Stromal cell of bone marrow (primary cell): Measurements from ENCODE around the gene ABCB9.
"Not testable (repeated sequence)": the region's sequence is repeated elsewhere in the genome, so short reads cannot be mapped to it uniquely, and the experiment has no call there.

Experiments used
- DNase-seq: peaks from one replicate; pipeline ENCODE4 v3.0.0-alpha.2; 2012; ENCODE audit warnings: low read depth

Gene ABCB9

DNA sequence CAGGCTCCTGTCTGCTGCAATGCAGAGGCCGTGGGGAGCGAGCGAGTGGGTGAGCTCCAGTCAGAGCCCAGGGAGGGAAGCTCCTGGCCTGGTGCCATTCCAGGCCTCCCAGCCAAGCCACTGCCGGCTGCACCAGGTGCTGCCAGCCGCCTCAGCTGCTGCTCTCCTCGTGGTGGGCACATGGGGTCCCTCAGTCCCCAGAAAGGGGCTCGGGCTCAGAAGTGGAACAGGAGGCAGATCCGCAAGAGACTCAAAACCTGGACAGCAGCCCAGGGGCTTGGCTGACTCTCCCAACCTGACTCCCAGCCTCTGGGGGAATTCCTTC lies 2.4 kb downstream of the ABCB9 start:
- no peak for DNase-seq

DNA sequence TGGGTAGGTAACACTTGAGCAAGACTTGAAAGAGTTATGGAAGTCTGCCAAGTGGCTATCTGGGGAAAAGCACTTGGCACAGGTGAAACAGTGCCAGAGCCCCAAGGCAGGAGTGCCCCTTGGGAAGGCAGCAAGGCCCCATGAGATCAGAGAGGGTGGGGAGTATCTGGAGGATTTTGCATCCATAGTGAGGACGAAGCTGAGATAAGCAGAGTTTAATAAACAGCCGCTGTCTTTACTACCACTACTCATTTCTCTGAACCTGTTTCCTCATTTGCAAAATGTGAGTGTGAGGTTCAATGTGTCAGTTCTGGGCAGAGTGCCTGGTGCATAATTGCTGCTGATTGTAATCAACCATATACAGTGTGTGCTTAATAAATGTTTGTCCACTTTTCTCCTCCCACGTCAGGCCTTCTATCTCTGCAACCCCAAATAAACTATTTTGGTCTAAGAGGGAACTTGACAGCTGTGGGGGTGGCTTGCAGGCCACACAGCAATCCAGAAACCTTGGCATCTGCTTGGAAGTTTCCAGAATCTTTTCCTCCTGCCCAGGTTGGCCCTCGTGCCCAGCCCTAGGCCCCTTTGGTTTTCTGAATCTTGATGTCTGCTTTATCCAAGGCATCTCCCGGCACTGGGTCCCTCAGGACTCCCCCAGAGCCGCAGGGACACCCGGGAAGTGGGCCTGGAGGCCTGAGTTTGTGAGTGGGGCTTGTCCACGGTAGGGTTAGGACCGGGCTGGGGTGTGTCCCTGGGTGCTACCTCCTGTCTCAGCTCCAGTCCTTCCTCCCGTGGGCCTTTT lies 4.5 kb downstream of the ABCB9 start:
- no peak for DNase-seq

DNA sequence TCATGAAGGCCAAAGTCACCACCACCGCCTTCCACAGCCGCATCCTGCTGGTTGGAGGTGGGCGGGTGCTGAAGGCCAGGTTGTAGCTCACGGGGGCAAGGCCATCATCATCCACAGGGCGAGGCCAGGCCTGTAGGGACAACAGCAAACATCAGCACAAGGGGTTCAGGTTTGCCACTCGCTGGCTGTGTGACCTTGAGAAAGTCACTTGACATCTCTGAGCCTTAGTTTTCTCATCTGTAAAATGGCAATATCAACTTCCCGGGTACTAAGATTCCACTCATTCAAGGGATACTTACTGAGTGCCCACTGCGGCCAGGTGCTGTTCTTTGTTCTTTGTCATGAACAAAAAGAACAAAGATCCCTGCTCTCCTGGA lies 6.1 kb downstream of the ABCB9 start:
- DNase-seq = no peak

DNA sequence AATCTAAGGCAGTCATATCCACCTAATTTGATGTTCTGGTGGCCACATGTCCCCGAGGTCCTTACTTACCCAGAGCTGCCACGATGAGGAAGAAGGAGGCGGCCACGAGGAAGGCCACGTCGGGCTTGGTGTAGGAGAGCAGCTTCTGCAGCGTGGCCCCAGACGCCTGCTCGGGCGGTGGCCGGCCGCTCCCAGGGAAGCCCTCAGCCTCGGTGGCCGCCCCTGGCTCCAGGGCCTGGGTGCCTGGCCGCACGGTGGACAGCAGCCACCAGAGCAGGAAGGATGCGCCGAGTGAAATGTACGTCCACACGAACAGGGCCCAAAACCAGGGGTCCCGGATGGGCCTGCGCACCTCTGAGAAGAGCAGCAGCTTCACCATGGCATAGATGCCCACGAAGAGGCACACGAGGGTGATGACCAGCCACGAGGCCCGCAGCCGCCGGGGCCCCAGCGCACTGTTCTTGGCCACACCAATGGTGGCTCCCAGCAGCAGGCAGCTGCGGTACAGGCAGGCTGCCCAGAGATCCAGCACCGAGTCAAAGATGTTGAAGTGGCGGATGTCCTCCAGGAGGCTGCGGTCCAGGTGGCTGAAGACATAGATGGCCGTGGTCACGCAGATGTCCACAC lies 6.6 kb downstream of the ABCB9 start:
- DNase-seq = no peak

DNA sequence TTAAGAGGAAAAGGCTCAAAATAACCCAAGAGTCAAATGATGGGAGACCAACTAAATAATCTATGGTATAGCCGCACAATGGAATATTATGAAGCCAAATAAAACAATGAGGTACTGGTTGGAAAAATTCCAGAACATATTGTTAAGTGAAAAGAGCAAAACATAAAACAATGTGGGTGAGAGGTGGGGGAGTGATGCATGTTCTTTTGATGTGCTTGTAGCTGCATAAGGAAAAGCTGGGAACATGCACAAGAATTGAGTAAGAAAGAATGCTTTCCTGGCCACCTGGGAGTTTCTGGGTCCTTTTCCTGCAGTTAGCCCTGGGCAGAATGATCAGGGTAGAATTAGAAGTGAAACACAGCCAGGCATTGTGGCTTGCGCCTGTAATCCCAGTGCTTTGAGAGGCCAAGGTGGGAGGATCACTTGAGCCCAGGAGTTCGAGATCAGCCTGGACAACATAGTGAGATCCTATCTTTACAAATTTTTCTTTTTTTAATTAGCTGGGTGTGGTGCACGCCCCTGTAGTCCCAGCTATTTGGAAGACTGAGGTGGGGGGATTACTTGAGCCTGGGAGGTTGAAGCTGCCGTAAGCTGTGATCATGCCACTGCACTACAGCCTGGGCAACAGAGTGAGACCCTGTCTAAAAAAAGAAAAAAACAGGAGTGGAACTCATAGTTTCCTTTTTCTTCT lies 7.9 kb downstream of the ABCB9 start:
- no peak for DNase-seq

DNA sequence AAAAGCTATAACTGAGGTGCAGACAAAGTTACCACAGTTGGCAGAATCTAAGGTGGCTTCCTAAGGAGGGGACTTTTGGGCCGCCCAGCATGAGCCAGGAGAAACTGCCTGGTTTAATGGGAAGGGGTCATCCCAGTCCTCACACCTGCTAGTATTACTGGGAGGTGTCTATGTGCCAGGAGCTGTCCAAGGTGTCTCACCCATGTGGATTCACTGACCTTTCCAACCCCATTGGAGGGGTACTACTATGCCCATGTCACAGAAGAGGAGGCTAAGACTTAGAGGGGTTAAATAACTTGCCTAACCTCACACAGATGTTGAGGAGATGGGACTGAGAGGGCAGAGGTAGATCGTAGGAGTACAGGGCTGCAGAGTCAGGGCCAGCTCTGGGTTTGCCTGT lies 10.2 kb downstream of the ABCB9 start:
- DNase-seq = no peak

DNA sequence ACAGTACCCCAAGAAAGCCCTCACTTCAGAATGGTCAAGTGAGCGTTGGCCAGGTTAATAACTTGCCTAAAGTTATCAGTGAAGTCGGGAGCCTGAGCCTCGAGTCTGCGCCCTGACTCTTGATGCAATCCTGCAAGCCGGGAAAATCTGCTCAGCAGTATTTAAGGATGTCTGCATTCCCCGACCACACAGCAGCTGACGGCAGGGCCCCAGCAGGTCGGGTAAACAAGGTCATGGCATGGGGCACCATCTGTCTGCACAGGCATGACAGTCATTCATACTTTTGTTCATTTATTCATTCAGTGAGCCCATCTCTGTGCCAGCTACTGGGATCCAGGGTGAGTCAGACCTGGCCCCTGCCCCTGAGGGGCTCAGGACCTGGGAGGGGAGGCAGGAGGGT lies 11.1 kb downstream of the ABCB9 start:
- no peak for DNase-seq

DNA sequence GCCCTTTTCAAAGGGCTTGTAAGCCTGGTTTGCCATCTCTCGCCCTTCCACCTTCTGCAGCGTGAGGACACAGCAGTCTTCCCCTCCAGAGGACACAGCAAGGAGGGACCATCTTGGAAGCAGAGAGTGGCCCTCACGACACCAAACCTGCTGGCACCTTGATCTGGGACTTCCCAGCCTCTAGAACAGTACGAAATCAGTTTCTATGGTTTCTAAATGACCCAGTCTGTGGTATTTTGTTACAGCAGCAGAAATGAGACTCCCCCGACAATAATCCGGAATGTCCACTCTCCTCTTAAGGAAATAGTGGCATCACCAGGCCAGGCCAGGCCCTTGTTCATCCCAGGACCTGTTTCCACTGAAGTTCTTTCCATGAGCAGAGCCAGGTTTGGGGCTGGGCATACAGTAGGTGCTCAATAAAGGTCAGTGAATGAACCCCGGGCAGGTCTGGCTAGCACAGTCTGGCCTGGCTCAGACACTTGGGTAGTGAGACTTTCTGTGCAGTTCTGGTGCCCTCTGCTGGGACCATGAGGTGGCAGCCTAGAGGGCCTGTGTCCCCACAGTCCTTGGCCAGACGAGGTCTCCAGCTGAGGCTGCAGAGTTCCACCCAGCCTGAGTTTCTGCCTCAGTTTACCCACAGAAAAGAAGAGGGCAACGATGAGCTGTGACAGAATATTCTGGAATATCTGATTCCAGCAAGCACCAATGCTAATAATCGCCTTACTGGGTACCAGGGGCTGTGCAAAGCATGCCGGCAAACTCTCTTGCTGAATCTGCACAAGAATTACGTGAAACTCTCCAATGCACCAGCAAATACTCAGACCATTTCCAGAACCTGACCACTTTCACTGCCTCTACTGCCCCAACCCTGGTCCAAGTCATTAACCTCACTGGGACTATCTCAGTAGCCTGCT lies 14.0 kb downstream of the ABCB9 start:
- peak; percentile 54 for DNase-seq

DNA sequence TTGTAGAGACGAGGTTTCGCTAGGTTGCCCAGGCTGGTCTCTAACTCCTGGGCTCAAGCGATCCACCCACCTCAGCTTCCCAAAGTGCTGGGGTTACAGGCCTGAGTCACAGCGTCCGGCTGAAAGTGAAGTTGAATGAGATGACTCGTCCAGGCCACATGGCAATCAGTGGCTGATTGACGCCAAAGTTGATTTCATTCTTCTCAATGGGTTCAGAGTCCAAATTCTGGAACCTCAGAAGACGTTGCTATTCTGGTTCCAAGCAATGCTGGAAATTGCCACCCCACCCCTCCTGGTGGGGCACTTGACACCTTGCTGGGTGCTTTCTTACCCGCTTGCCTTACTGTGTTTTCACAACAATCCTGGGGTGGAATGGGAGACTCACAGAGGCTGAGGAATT lies 14.9 kb downstream of the ABCB9 start:
- peak; percentile 63 for DNase-seq

DNA sequence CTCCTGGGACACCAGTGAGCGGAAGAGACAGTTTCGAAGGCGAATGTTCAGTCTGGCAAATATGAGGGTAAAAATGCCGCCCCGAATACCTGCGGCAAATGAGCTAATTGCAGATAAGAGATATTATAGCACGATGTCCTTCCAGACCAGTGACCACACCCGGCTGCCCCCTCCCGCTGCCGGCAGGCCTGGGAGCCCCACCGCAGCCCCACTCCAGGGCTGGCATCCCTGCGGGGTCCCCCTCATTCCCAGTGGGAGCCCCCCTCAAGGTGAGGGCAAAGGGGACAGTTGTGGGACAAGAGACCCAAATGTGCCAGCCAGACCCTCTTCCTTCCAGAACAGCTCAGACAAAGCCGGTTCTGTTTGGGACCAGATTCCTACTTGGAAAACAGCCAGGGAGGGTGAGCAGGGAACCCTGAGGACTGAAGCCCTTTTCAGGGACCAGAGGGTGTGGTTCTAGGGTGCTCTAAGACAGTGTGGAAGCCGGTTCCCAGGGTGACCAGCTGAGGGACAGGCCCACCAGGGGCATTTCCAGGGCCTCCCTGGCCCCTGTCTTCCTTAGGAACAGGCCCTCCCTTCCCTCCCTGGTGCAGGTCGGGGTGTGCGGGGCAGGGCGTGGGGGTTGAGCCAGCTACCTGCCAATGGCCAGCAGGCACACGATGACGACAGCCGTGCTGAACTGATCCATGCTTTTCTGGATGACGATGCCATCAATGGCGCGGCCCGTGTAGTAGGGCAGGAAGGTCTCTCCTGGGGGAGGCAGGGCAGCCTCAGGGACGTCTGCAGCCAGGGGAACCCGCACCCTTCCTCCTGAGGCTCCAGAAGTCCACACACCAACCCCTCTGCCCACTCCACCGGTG lies 16.2 kb downstream of the ABCB9 start:
- DNase-seq = no peak

DNA sequence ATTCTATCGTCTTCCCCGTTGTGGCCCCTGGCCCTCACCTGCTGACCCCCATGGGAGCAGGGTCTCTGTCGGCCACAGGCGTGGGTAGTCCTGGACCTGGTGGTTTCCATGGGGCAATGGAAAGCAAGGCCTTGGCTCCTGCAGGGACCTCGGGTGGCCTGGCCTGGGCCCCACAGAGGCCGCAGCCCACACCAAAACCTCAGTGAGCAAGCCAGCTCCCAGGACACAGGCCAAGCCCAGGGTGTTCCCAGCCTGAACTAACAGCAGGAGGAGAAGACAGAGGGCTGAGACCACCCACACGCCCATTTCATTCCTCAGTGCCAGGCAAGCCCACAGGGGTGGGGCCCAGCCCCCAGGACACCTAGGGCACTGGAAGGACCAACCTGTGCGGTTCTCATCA lies 16.9 kb downstream of the ABCB9 start:
- no peak for DNase-seq

DNA sequence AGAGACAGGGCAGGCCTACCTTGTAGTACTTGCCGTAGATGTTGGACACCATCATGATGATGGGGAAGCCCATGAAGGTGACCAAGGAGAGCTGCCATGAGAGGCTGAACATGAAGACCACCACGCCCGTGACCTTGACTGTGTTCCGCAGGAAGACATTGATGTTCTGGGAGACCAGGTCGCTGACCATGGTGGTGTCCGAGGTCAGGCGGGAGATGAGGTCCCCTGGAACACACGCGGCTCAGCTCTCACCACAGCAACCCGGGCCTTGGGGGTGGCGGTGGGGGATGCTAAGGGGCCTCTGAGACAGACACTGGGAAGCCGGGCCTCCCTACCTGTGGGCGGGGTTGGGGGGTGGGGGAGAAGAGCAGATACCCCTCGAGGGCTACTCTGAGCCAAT lies 17.7 kb downstream of the ABCB9 start:
- DNase-seq = no peak

DNA sequence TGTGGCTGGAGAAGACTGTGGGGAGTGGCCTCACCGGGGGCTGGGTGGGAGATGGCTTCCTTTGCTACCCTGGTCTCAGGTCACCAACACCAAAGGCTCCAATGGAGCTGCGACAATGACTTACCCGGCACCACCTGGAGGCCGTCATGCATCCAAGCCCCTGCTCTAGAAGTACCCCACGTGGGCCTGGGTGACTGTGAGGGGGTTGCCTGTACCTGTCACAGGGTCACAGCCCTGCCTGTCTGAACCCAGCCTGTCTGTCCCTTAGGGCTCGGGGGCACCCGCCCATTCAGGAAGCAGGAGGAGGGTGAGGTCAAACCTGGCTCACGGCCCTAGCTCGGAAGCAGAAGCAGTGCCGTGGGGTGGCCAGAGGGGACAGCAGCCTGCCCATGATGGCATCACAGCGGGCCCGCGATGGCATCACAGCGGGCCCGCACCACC lies 18.9 kb downstream of the ABCB9 start:
- DNase-seq = no peak

DNA sequence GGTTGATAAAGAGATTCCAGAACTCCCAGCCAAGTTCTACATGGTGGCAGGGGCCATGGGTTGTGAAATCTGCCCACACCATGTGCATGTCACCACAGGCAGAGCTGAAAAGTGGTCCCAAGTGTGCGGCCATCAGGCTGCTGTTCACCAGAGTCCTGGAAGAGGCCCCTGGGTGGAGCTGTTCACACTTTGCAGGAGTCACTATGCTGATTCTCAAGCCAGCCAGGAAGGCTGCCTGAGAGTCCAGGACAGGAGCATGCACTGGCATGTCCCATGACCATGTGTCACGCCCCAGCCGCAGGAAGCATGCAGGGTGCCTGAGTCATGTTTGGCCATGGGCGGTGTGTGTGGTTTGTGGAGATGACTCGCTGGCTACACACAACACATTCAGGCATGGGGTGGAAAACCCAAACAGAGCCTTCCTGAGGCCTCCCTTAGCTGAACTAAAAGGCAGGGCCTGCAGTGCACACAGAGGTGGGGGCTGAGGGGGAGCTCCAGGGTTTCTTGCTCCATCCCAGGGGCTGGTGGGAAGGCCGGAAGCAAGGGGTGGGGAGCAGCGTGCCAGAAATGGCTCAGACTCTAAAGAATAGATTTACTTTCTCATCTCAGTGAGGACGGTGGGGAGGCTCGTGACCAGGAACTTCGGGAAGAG lies 19.4 kb downstream of the ABCB9 start:
- peak; percentile 100 for DNase-seq

DNA sequence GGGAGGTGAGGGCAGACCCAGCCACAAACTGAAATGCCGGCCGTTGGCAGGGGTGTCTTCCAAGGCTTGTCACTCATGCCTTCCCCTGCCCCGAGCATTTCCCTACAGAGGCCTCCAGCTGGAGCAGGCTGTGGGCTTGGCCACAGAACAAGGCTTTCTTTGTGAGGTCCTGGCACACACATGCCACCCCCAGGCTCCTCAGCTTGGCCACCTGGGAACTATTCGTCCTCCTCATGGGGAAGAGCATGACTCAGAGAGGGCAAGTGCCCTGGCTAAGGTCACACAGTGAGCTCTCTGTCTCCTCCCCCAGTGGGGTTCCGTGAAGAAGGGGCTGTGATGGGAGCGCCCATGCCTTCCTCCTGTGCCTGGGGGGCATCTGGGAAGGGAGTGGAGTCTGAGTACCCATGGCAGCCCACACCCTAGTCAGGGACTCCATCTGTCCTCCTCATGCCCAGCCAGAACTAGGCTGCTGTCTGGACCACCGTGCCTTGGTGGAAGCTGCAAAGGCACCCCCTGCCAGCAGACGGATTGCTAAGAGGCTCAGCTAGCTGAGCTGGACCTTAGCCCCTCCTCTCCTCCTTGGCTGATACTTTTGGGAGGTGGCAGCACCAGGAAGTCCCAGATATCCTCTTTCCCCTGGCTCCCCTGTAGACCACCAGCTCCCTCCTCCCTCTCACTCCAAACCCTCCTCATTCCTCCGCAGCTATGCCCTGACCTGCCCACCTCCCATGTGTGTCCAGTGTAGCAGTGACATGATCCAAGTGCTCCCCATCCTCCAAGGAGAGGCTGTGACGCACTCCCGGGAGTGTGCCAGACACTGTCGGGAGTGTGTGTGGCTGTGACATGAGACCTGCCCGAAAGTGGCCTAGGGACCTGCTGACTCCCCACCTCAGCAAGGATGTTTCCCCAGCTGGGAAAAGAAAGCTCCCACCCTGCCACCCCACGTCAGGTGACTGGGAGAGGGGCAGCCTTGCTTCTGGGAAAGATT lies 21.4 kb downstream of the ABCB9 start:
- DNase-seq = no peak

DNA sequence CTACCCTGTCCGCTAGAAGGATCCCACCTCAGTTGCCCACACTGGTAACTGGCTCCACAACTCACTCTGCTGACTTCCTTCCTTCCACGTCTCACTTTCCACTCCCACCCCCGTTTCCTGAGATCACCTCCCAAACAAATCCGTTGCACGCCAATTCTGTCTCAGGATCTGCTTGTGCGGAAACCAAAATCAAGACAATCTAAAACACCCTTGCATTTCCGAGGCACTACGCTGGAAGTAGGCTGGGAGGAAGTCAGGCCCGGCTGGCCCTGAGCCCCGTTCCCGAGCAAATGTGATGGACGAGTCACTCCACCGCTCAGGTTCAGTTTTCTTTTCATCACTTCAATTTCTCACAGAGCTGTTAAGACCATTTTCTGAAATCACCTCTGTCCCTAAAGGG lies 23.1 kb downstream of the ABCB9 start:
- DNase-seq = no peak

DNA sequence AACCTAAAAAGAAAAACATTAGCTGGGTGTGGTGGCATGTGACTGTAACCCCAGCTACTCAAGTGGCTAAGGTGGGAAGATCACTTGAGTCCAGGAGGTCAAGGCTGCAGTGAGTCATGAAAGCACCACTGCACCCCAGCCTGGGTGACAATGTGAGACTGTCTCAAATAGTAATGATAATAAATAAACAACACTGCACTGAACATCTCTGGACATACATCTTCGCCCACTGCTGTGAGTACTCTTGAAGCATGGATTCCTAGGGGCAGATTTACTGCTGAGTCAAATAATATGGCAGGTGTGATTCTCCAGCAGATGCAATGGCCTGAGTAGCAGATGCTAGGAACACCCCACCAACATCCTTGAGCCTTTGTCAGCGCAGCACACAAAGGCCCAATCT lies 23.6 kb downstream of the ABCB9 start:
- no peak for DNase-seq

DNA sequence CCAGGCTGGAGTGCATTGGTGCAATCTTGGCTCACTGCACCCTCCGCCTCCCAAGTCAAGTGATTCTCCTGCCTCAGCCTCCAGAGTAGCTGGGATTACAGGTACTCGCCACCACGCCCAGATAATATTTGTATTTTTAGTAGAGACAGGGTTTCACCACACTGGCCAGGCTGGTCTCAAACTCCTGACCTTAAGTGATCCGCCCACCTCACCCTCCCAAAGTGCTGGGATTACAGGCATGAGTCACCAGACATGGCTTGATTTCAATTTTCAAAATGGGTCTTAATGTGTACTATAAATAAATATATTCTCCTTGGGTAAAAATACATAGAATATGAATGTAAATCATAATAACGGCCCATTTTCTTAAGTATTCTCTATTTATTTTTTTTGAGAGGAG lies 24.9 kb downstream of the ABCB9 start:
- not testable (repeated sequence) for DNase-seq

DNA sequence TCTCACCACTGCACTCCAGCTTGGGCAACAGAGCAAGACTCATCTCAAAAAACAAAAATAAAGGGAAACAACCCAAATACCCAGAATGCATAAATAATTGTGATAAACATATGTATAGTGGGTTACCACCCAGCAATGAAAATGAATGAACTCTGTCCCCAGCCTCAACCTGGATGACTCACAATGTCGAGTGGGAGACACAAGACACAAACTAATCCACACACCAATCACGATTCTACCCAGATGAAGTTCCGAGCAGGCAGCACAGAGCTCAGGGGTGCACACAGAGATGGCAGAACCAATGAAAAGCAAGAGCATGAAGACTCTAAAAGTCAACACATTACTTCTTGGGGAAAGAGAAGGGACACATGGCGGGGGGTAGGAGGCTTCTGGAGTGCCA lies 27.1 kb downstream of the ABCB9 start:
- DNase-seq = no peak

DNA sequence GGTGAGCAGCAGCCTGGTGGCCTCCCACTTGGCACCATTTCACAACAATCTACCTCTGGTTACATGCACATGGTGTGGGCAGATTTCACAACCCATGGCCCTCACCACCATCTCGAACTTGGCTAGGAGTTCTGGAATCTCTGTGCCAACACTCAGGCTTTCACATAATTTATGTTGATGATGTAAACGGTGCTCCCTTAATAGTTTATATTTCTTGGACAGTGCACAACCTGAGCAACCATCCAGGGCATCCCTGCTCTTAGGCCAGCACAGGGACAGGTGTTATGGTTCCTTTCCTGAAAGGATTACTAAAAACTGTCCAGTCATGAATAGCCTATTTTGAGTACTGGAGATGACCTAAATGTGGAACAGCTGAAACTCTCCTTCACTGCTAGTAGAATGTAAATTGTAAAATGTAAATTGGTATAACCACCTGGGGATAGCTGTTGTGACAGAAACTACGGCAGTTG lies 28.6 kb downstream of the ABCB9 start:
- no peak for DNase-seq
